ENCODE data around the gene WWC1.
"Not testable (repeated sequence)": the region's sequence is repeated elsewhere in the genome, so short reads cannot be mapped to it uniquely, and the experiment has no call there.

WWC1 gene

DNA sequence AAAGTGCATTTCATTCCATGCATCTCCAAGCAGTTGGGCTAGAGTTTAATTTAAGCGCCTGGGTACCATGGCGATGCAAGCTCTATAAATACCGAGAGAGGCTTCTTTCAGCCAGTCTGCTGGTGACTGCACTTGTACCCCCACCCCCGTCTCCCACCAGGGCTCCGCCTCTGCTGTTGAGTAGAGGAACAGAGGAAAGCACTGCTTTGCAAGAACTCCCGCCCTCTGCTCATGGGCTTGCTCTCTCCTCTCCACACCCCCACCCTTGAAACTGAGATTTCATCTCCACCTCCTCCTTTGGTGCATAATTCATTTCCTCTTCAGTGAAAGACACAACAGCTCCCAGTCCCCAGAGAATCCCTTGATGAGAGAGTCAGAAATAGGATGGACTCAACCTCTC, 5.1 kb upstream of the WWC1 start:
- no peak for DNase-seq (ENCODE audit: low read depth, low spot score)

DNA sequence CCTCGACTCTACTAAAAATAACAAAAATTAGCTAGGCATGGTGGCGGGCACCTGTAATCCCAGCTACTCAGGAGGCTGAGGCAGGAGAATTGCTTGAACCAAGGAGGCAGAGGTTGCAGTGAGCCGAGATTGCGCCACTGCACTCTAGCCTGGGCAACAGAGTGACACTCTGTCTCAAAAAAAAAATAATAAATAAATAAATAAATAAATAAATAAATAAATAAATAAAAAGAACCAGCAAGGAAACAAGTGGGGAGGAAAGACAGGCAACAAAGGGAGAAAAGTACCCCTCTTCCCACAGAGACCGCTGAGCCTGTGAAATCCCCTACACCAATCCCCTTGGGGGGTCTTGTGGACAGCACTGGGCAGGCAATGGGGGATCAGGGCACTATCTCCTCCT, 4.6 kb upstream of the WWC1 start:
- DNase-seq (ENCODE audit: low read depth, low spot score): not testable (repeated sequence)

DNA sequence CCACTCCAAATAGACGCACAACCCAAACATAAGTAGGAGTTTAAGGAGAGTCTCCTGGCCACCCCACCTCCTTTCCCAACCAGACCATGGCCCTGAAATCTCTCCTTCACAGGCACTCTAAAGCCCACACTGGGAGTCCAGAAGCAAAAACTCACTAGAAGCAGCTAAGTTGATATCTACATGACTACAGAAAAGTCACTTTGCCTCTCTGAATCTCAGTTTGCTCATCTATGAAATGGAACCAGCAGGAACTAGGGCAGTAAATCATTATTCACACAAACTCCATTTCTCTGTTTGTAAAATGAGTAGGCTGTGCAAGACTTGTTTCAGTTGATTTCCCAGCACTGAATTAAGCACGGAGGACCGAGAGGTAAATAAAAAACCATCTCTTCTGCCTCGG, 4.1 kb upstream of the WWC1 start:
- DNase-seq (ENCODE audit: low read depth, low spot score): no peak

DNA sequence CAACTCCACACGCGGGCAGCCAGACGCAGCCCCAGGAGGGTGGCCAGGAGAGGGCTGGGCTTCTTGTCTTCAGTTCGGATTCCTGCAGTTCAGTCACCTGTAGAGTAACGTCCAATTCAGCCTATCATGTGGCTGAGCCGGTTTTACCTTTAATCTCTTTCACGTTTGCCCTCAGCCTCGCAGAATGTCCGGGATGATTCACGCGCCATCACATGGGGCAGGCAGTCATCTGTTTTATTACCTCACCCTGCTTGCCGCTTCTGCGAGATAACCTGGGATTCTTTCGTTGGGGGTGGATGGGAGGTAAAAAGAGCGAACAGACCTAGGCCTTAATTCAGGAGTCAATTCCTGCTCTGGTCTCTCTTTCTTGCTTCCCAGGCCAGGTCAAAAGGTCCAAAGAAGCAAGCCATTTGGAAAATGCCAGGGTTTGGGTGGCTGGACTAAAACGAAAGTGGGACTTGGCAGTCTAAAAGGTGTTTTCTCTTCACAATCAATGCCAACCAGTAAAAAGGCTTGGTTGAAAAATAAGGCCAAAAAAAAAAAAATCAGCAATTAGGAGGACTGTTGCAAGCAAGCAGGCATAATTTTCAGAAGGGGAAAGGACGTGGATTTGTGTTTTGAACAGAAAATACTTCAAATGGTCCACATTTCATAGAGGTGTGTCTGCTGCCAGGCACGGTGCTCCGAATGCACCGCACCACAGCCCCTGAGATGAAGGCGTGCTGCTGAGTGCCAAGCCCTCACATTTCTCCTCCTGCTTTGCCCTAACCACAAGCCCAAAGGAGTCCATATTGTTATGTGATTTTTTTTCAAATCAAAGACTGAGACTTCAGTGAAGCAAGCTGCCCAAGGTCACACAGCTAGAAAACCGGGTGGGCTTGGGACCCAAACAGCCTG, 2.8 kb upstream of the WWC1 start:
- DNase-seq (ENCODE audit: low read depth, low spot score): peak; percentile 54

DNA sequence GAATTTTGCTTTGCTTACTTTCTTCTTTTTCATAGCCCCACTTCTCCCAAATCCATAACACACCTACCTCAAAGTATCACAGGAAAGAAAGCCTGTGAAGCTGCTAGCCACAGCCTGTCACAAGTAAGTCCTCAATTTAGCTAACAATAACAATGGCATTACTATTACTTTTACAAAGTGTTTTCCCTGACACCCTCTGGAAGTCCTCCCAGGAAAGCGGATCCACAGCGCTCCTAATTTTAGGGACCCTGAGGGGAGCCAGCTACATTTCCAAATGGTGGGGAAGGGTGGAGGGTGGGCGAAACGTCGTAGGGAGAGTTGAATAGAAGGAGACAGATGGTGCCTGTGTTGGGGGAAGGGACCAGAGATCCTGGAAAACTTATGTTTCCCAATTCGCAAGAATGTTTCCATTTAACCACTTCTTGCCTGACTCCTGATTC, 523 bp upstream of the WWC1 start:
- DNase-seq (ENCODE audit: low read depth, low spot score): no peak

DNA sequence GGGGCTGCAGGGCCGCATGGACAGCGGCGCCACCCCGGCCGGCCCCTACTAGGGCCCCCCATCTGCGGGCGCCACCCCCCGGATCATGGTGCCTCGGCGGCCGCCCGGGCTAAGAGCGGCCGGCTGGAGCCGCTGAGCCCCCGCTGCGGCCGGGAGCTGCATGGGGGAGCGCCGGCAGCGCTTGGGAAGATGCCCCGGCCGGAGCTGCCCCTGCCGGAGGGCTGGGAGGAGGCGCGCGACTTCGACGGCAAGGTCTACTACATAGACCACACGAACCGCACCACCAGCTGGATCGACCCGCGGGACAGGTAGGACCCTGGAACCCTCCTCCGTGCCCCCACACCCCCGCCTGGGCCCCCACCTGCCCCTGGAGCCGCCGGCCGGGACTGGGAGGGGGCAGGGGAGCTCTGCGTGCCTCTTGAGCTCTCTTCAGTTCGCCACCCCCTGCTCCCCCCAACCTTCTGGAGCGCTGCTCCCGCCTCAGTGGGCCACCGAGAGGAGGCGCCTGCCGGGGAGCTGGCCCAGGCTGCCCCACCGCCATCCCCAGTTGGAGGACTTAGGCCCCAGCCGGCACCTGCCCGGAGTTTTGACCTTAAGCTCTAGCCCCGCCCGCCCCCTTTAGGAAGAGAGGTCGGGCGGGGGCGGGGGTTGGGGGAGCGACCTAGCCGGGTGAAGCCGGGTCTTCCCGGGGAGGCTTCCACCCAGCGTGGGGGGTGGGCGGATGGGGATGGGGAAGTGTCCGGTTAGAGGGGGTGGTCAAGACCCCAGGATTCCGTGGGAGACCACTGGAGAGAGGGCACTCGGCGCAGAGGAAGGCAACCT, 730 bp downstream of the WWC1 start:
- DNase-seq (ENCODE audit: low read depth, low spot score): peak; percentile 64

DNA sequence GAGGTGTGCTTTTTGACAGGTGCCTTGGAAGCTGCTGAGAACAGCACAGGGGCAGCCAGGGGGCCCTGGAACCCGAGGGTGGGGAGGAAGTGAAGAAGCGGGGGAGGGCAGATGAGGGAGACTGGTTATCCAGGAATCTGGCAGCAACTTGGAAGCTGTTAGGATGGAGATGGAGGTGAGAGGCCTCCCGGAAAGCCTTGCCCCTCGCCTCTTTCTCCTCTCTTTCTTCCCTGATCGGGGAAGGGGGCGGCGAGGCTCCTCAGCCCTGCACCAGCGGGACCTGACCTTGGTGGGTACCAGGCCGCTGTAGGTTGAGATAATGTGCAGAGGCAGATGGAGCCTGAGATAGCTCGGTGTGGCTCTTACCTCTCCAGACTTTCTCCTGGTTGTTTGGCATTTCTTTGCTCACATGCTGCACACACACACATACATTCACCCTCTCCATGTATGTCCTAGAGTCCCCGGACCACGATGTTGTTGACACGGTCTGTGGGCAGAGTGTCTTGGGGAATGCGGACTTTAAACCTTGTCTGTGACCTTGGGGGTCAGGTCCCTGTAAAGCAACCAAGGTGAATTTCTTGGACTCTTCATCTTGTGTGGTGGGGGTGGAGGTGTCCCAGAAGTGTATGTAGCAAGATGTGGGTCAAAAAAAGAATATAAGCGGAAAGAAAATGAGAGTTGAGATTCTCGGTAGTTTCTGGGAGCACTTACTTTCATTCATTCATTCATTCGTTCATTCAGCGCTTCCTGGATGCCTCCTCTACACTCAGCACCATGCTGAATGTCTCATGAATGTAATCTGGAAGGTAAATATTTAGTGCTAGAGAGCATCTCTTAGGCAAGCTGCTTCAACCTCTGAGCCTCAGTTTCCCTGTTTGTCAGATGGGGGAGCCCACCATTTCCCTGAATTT, 1.6 kb downstream of the WWC1 start:
- no peak for DNase-seq (ENCODE audit: low read depth, low spot score)

DNA sequence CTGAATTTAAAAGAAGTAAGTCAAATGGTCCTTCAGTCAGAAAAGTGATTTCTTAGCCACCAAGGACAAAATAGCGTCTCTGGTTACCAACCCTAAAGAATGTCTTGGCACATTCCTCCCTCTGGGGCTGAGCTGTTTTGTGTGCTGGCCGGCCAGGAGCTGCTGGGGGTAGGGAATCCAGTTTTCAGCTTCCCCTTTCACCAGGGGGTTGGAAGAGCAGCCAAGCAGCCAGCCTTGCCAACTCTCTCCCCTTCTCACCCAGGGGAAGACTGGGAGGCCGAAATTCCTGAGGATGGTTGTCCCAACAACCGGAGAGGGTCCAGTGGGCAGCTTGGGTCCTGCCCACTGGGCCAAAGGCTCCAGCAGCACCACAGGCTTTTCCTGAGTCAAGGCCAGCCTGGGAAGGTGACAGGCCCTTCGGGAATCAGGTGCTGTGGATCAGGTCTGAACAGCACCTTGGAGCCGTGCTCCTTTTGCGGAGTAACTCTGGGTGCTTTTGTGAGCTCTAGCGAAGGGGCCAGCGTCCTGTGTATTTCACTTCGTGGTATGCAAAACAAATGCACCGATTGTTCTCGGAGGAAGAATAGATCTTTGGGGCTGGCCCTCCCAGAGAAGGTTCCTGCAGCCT, 4.2 kb downstream of the WWC1 start:
- peak; percentile 95 for DNase-seq (ENCODE audit: low read depth, low spot score)

DNA sequence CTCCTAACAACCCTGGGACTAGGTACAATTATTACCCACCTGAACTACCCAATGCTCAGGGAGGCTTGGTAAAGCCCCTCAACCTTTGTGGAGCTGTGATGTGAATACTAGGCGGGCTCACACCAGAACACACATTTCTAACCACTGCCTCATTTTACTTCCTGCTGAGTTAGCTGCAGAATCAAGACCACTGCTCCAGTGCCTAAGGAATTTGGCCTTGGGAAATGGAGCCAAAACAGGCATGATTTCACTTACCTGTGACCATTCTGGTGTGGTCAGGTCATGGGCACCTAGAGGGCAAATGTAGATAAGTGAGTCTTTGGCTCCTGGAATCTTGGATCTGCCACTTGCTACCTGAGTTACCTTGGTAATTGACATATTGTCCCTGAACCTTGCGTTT, 5.2 kb downstream of the WWC1 start:
- no peak for DNase-seq (ENCODE audit: low read depth, low spot score)

DNA sequence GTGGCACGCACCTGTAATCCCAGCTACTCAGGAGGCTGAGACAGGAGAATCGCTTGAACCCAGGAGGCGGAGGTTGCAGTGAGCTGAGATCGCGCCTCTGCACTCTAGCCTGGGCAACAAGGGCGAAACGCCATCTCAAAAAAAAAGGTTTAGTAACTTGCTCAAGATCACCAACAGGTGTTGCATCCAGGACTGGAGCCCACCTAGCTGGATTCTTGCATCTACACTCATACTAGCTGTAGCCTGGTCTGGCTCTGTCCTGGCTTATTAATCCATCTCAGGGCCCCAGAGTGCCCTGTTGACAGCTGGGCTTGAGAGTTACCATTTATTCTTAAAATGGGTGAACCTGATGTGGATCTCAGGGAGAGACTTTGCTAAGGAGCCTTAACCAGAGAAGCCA, 7.5 kb downstream of the WWC1 start:
- DNase-seq (ENCODE audit: low read depth, low spot score): no peak

DNA sequence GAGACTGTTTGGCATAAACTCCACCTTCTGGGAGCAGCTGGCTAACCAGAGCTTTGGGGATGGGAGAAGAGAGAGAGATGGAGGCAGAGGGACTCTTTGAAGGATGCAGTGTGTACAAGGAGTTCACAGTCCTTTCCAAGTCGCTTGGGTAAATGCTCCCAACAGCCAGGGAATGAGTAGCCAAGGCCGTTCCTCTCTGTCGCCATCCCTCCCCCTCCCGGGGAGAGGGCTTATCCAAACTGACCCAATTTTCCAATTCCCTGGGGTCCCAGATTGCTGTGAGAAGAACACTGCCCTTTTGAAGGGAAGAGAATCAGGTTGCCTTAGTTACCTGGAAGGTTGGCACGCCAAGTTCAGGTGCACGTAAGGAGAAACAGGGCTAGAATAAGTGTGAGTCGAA, 7.9 kb downstream of the WWC1 start:
- DNase-seq (ENCODE audit: low read depth, low spot score): no peak

DNA sequence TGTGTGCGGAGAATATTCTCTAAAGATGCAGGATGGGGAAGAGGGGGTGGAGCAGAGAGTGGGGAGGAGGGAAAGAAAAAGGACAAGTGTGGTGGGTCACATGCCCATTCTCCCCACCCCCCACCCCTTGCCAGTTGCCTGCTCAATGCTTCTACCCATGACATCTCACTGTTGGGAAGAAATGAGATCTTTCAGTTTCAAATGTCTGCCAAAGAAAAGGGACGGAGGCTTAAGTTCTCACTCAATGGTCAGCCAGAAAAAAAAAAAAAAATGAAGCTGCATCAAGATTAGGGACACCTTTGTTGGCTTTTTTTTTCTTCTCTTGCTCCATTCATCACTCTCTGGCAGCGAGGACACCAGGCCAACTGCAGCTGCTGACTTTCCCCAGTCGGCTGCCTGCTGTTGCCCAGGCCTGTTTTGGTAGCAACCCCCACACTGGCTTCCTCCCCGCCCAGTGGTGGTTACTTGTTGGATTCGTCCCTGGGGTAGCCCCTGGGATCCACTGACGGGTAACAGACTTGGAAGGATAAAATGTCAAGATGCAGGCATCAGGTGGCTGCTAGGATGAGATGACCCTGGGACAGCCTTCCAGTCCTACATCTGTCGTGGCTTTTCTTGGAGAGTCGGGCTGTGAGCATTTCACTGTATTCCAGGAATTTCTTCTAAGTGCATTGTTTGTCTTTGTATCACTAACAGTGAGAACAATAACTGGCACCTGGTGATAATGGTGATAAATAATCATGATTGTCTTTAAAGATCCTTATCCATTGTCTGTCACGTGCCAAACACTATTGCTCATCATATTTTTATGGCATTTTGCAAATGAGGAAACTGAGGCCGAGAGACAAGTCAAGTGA, 9.1 kb downstream of the WWC1 start:
- peak; percentile 48 for DNase-seq (ENCODE audit: low read depth, low spot score)

DNA sequence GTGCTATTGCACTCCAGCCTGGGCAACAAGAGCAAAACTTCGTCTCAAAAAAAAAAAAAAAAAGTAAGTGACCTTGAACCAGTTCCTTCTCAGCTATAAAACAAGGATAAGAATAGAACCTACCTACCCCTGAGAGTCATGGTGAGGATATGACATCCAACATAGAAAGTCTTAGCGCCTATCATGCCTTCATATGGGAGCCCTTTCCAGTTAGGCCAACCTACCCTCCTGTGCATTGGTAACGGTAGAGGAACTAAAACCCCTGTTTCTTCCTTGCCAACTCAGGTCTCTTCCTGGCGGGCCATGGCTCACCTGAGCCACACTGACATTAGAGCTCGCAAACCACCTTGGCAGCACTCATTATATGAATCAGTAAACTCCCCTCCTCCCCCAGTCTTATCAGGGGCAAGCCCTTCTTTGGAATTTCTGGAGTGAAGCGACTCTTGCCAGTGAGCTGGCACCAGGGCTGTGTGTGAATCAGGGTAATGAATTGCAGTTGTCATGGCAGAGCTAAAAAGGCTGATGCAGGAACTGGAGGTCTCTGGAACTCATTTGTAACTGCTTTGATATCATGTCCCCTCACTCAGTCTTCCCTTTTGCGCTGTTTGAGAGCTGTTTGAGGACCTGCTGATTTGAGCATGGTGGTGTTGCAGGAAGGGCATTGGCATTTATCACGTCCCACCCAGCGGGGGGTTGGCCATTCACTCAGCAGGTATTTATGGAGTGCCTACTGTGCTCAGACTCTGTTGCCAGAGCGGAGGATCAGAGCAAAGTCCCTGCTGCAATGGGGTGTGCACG, 10.3 kb downstream of the WWC1 start:
- DNase-seq (ENCODE audit: low read depth, low spot score): peak; percentile 63

DNA sequence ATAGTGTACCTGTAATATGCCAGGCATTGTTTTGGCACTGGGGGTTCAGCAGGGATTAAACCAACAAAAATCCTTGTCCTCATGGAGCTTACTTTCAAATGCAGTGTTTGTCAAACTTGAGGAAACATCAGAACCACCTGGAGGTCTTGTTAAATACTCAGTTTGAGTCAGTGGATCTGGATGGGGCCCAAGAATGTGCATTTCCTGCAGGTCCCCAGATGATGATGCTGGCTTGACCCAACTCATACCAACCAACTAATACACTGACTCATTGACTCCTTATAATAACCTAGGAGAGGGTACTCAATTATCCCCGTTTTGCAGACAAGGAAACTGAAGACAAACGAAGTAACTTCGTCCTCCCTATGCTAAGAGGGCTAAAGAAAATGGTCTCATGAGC, 11.3 kb downstream of the WWC1 start:
- DNase-seq (ENCODE audit: low read depth, low spot score): no peak

DNA sequence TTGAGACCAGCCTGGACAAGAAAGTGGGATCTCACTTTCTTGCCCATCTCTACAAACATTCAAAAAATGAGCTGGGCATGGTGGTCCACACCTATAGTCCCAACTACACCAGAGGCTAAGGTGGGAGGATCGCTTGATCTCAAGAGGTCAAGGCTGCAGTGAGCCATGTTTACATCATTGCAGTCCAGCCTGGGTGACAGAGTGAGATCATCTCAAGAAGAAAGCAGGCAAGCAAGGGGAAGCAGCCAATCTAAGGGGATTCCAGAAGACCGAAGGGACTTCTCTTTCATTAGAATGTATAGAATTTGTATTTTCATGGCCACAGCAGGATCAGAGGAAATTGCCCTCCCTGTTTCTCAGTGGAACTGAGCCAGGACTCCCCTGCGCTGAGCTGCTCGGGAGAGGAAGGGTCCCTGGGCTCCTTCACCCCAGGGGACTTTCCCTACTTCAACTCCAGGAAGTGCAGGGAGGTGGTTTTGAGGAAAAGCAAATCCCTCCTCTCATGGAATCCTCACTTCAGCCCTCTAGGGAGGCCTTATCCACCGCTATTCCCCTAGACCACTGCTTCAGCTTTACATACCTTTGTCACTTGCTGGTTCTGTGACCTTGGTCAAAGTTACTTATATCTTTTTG, 12.1 kb downstream of the WWC1 start:
- no peak for DNase-seq (ENCODE audit: low read depth, low spot score)

DNA sequence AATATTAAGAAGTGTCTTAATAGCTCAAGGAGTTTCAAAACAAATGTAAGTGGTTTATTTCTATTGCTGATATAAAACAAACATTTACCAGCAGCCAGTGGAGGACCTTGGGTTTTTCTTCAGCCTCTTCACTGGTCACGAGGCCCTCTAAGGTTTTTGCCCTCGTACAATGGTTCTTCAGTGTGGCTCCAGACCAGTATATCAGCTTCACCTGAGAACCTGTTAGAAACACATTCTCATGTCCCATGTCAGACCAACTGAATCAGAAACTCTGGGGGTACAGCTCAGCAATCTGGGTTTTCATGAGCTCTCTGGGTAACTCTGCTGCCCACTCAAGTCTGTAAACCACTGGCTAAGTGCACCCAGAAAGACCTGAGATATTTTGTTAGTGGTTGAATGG, 12.9 kb downstream of the WWC1 start:
- no peak for DNase-seq (ENCODE audit: low read depth, low spot score)

DNA sequence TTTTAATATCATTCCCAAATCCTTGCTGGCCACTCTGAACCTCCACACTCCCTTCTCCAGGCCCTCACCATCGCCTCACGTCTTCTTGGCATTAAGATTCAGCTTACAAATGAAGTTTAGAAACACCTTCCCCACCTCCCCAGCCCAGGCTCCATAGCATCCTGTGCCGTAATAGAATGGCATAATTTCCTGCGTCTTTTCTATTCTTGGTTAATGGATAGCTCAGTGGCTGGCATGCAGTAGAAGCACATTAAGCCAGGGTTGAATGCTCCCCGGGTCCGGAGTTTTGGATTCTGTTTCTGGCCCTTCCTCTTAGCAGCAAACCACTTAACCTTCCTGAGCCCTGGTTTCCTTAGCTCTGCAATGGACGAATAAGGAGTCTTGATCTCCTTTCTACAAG, 13.8 kb downstream of the WWC1 start:
- DNase-seq (ENCODE audit: low read depth, low spot score): no peak

DNA sequence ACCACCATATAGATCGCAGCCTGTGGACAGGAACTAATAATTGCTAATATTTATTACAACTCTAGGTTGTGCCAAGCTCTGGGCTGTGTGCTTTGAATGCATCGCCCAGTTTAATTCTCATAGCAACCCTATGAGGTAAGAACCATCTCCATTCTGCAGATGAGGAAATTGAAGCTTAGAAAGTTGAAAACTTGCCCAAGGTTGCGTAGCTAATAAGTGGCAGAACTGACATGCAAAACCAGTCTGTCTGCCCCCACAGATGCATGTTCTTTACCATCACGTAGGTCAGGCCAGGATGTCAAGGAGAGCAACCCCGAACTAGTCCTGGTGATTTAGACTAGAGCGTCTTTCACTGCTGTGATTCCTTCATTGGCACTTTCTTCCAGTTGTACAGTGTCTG, 15.6 kb downstream of the WWC1 start:
- no peak for DNase-seq (ENCODE audit: low read depth, low spot score)
